NCI-H1092 (cell line): Measurements from ENCODE around the gene SEC11A.
"Not testable (repeated sequence)": the region's sequence is repeated elsewhere in the genome, so short reads cannot be mapped to it uniquely, and the experiment has no call there.

Experiments
- DNase-seq: peaks from one replicate; lab custom pipeline; 2025; lab: John Stamatoyannopoulos, UW

Gene SEC11A

DNA sequence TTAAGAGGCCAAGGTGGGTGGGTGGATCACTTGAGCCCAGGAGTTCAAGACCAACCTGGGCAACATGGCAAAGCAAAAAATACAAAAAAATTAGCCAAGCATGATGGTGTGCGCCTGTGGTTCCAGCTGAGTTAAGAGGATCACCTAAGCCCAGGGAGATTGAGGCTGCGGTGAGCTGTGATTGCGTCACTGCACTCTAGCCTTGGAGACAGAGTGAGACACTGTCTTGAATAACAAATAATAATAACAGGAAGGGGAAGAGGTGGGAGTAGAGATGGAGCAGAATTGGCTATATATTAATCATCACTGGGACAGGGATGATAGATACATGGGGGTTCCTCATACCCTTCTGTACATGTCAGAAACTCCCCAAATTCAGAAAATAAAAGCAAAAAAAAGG is 34.1 kb downstream of the SEC11A start:
- DNase-seq = no peak

DNA sequence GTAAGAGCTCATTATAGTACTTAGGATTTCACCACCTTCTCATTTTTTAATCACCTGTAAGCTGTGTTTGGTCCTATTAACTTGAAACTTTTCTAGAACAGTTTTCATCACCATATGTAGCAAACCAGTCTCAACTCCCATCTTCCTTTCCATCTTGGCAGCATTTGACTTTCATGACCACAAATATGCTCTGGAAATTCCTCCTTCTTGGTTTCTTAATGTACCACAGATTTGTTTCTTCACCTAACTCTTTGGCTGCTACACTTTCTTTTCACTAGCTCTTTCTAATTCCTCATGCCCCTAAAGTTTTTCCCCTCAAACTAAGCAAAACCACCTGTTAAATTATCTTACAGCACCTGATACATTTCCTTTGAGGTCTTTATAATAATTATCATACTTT is 44.7 kb downstream of the SEC11A start:
- DNase-seq = no peak

DNA sequence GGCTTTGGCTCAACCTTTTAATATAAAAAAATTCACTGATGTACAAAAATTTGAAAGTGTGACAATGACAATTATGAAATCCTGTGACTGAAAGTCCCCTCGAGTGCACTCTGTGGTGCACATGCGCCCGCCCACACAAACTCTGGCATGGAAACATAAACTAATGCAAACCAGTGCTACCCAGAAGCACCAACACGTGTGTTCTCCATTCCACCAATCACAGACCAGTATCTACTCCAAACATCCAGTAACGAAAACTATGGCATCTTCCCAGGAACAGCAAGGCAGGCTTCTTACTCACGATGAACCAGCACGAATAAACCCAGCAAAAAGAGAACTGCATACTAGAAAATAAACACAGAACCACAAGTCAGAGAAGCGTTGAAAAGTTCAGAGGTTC is 46.2 kb downstream of the SEC11A start:
- no peak for DNase-seq

GRCh38 chr15:84668221-84668982 is 47.5 kb downstream of the SEC11A start:
- DNase-seq = no peak

DNA sequence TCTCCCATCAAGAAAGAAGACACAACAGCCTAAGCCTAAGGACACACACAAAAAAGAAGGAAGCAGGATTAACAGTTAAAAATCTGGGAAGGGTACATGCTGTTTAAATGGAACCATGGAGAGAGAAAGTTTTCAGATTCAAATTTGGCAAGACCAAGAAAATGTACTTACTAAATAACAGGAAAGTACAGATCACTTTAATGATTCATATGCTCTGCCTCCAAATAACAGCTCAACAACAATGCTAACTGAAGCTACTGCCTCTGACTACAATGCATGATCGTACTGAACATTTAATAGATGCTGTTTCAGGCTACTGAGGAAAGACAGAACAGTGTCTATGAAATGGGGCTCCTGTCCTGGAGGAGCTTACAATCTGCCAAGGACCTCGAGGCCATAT is 49.6 kb downstream of the SEC11A start:
- DNase-seq = no peak

DNA sequence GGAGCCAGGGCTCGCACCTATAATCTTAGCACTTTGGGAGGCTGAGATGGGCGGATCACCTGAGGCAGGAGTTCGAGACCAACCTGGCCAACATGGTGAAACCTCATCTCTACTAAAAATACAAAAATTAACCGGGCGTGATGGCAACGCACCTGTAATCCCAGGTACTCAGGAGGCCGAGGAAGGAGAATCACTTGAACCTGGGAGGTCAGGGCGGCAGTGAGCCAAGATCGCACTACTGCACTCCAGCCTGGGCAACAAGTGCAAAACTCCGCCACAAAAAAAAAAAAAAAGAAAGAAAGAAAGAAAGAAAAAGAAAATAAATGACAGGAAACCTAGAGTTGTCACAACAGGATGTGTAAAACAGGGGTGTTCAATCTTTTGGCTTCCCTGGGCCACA is 54.9 kb downstream of the SEC11A start:
- no peak for DNase-seq

GRCh38 chr15:84659904-84660781 is 55.8 kb downstream of the SEC11A start:
- no peak for DNase-seq

DNA sequence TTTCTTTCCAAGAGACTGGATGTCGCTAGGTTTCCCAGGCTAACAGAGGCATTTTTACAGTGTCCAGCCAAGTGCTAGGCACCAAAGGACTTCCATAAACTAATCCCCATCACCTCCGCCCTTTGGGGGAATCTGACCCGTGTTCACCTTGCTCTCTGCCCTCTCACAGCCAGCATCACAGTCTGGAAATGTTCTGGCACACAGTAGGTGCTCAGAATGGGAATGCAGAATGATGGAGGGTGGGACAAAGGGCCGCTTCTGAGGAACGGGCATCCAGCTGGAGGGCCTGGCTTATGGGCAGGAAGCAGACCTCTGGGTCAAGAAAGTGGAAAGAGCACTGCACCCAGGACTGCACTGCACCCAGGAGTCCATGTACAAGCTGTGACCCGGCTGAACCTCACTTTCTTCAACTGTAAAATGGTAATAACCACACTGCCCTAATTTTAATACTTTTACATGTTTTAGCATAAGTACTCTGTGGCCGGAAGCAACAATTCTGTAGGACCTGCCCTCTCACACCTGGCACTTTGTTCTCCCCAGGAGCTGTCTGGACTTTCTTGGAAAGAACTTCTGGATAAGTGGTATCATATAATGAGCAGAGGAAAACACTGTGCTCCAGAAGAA is 57.0 kb downstream of the SEC11A start:
- no peak for DNase-seq

GRCh38 chr15:84658080-84658787 is 57.7 kb downstream of the SEC11A start, which contains the start of gene NMB:
NMB (minus strand) TSS chr15:84658199; CDS start chr15:84658152, 47 bp downstream.
- DNase-seq = peak; percentile 71

DNA sequence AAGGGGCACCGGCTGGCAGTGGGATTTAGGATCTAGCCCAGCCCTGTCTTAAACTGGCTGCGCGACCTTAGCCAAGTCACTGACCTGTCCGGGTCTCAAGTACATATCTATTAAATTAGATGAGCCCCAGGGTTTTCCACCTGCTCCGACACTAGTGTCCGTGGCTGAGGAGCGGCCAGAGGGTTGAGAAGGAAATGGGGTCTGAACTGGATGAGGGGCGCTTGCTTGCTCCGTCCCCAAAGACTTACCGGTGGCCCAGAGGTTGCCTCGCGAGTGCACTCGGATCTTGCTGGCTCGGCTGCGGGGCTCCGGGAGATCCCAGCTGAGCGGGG is 58.2 kb downstream of the SEC11A start:
- DNase-seq = no peak

- DNase-seq = no peak
These were observed 59.0 kb downstream of the SEC11A start for GRCh38 chr15:84656972-84657371.

GRCh38 chr15:84654689-84655453 is 61.1 kb downstream of the SEC11A start:
- DNase-seq = peak; percentile 75

- DNase-seq = peak; percentile 86
These were observed 61.8 kb downstream of the SEC11A start, which contains the start of gene WDR73 for GRCh38 chr15:84653910-84654688. WDR73 (minus strand) TSS chr15:84654283; CDS start chr15:84654274, 9 bp downstream.

DNA sequence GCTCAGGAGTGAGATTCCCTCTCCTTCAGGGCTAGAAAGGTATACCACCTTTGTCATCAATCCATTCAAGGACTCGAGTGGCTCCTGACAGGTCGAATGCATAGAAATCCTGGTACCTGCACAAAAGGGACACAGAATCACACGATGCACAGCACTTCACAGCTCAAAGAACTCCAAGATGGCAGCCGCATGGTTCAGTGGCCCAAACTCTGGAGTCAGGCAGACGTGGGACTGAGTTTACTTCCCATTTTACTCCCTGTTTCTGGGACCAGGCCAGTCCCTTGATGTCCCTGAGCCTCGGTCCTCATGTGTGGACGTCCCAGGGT is 62.4 kb downstream of the SEC11A start:
- DNase-seq = no peak

DNA sequence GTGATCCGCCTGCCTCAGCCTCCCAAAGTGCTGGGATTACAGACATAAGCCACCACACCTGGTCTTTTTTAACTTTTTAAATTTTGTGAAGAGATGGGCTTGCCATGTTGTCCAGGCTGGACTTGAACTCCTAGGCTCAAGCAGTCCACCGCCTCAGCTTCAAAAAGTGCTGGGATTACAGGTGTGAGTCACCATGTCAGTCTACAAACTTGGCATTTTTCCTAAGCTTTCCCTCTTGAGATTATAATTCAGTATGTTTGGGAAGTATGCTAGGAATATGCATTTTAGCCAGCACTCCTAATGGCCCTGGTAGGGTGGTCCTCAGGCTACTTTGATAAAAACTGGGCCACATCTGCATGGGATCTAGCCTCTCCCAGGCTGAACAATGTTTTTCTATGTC is 66.2 kb downstream of the SEC11A start:
- DNase-seq = no peak

DNA sequence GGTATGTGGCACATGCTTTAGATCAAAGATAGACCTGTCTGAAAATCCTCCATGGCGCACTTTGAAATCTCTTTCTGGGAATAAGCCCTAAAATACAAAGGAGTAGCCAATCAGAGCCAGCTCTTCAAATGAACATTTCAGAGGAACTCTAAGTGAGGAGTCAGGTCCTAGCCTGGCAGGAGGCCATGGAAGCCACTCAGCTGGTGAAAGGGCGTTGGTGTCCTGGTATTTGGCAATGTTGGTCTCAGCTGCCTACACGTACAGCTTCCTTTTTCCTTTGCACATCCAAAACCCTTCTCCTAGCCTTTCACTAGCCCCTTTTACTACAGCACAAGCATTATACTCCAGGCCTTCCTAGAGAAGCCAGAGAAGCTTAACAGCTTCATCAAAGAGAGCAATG is 67.4 kb downstream of the SEC11A start:
- no peak for DNase-seq

DNA sequence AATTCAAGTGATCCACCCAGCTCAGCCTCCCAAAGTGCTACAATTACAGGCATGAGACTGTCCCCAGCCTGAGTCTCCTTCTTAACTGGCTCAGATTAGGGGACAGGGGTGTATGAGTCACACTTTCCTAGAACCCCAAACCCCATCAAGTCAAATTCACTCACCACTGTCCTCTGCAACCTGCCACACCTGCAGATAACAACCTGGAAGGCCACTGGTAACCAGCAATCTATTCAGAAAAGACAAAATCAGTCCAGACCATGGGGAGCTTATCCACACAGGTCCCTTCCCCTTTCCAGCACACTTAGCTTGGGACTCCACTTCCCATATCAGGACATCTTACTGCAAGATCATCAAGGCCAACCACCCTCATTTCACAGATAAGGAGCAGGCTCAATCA is 68.2 kb downstream of the SEC11A start:
- DNase-seq = no peak

DNA sequence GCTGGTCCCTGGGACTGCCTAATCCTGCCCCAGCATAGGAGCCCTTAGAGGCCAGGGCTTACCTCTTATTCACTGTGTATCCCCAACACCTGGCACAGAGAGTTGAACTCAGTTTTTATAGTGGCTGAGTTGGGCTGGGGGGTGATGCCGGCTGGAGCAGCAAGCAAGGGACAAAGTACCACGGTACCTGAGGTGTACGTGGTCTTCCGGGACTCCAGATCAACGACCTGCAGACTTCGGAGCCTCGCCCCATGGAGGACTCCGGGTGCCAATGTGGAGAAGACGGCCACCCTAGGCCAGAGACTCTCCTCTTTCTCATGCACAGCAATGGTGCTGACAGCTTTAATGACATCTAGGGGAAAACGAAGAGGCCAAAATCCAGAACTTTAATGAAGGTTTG is 69.9 kb downstream of the SEC11A start:
- no peak for DNase-seq

DNA sequence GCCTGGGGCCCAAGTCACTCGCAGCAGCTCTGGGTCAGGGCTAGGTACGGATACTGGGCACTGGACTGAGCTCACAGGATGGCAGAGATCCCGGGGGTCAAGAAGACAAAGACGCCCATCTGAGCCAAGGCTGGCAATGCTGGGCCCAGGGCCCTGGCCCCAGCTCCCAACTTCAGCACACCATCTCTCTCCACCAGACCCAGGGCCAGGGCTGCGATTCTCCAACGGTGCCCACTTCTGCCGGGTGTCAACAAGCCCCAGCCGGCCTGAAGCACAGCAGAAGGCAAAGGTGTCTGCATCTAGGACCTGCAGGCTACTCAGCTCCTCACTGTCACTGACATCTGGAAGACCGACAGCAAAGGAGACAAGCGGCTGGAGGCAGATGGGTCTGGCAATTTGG is 70.4 kb downstream of the SEC11A start:
- DNase-seq = no peak

- DNase-seq = no peak
These were observed 72.1 kb downstream of the SEC11A start for GRCh38 chr15:84643838-84644237.

DNA sequence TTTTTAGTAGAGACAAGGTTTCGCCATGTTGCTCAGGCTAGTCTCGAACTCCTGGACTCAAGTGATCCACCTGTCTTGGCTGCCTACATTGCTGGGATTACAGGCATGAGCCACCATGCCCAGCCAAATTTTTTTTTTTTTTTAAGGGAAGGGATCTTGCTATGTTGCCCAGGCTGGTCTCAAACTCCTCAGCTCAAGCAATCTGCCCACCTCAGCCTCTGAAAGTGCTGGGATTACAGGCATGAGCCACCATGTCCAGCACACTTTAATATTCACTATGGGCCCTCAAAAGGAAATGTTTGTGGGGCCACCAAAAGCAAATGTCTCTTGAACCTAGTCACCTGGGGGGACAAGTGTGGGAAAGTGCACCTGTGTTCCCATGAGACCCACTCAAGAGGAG is 73.3 kb downstream of the SEC11A start:
- DNase-seq = not testable (repeated sequence)
